CD14-positive monocyte (primary cell): ENCODE data around the gene CEMP1. TPM values are rescaled to one million over a fixed set of nuclear protein-coding genes. Genes with fewer than 3 reads are reported as not detected.

Source experiments
- DNase-seq, 3 donors: peaks; one replicate each; pipeline ENCODE4 v3.0.0-alpha.2; 2011 to 2022
- H2AFZ ChIP-seq: 2 replicates; pipeline ENCODE4 v1.6.0; 2012; ENCODE audit warnings: mild to moderate bottlenecking, low read depth, low read length, inconsistent platforms; ENCODE audit not compliant: insufficient read depth, poor library complexity, severe bottlenecking
- H3K27ac ChIP-seq, 2 donors: 1 replicate in 1 of 2; 2 replicates in 1 of 2; pipeline ENCODE4 v1.5.1; 2012 to 2013; ENCODE audit warnings: low read length in 2 of 2, control low read depth in 1 of 2, inconsistent platforms in 1 of 2, low read depth in 1 of 2, mild to moderate bottlenecking in 1 of 2
- H3K27me3 ChIP-seq, 2 donors: one replicate each; pipeline versions ENCODE4 v1.6.0 to v1.6.1; 2011 to 2013; ENCODE audit warnings: low read length in 2 of 2; ENCODE audit not compliant: control insufficient read depth in 2 of 2, insufficient read depth in 2 of 2
- H3K36me3 ChIP-seq, 2 donors: replicated peaks in 1 of 2; 1 replicate in 1 of 2; 2 replicates in 1 of 2; pipeline versions ENCODE4 v1.5.1 to v1.6.1; 2012 to 2013; ENCODE audit warnings: low read length in 2 of 2, control low read depth in 1 of 2, inconsistent platforms in 1 of 2, mild to moderate bottlenecking in 1 of 2; ENCODE audit not compliant: insufficient read depth in 2 of 2, control insufficient read depth in 1 of 2
- H3K4me1 ChIP-seq, 2 donors: 1 replicate in 1 of 2; 2 replicates in 1 of 2; pipeline versions ENCODE4 v1.5.1 to v1.6.1; 2012 to 2013; ENCODE audit warnings: low read length in 2 of 2, control low read depth in 1 of 2, inconsistent platforms in 1 of 2, mild to moderate bottlenecking in 1 of 2, moderate library complexity in 1 of 2; ENCODE audit not compliant: insufficient read depth in 2 of 2, control insufficient read depth in 1 of 2
- H3K4me2 ChIP-seq: replicated peaks from 2 replicates; pipeline ENCODE3; 2012; ENCODE audit warnings: low read length, moderate library complexity, mild to moderate bottlenecking; ENCODE audit not compliant: poor library complexity, severe bottlenecking; ENCODE audit errors: extremely low read depth
- H3K4me3 ChIP-seq, 3 experiments: fragments of 200-600 bp in 1 of 3; sonication (generic) in 1 of 3; replicated peaks in 1 of 3; 1 replicate in 2 of 3; 2 replicates in 1 of 3; pipeline ENCODE4 v1.5.1; 2011 to 2013; ENCODE audit warnings: low read length in 3 of 3, mild to moderate bottlenecking in 3 of 3, control low read depth in 2 of 3, low read depth in 2 of 3, inconsistent platforms in 1 of 3, moderate library complexity in 1 of 3
- H3K79me2 ChIP-seq: 2 replicates; pipeline ENCODE4 v1.6.0; 2012; ENCODE audit warnings: mild to moderate bottlenecking, control low read depth, inconsistent platforms, low read length, moderate library complexity; ENCODE audit not compliant: insufficient read depth
- H3K9ac ChIP-seq: 2 replicates; pipeline ENCODE4 v1.6.0; 2017; ENCODE audit warnings: low read length, mild to moderate bottlenecking; ENCODE audit not compliant: insufficient read depth, poor library complexity, severe bottlenecking
- H3K9me3 ChIP-seq, 2 donors: replicated peaks in 1 of 2; 1 replicate in 1 of 2; 2 replicates in 1 of 2; pipeline versions ENCODE4 v1.5.1 to v1.6.1; 2012 to 2013; ENCODE audit warnings: low read length in 2 of 2, control low read depth in 1 of 2; ENCODE audit not compliant: control insufficient read depth in 1 of 2, insufficient read depth in 1 of 2
- H4K20me1 ChIP-seq: 2 replicates; pipeline ENCODE4 v1.6.0; 2012; ENCODE audit warnings: mild to moderate bottlenecking, low read length, control low read depth, moderate library complexity; ENCODE audit not compliant: insufficient read depth
- H3K27ac Mint-ChIP-seq, 7 donors: one replicate each; pipeline ENCODE4 v1.8.0; 2020; ENCODE audit warnings: mild to moderate bottlenecking in 7 of 7, mixed read lengths in 7 of 7, moderate library complexity in 6 of 7, inconsistent platforms in 2 of 7
- H3K27me3 Mint-ChIP-seq, 3 donors: one replicate each; pipeline ENCODE4 v1.8.0; 2021 to 2022; ENCODE audit warnings: low read depth in 3 of 3, mild to moderate bottlenecking in 3 of 3, mixed read lengths in 3 of 3, moderate library complexity in 3 of 3, inconsistent platforms in 1 of 3
- H3K36me3 Mint-ChIP-seq, 2 donors: one replicate each; pipeline ENCODE4 v1.8.0; 2020; ENCODE audit warnings: mixed read lengths in 2 of 2, inconsistent platforms in 1 of 2, mild to moderate bottlenecking in 1 of 2
- H3K4me1 Mint-ChIP-seq: one replicate; pipeline ENCODE4 v1.8.0; 2020; ENCODE audit warnings: mild to moderate bottlenecking, mixed read lengths
- H3K4me3 Mint-ChIP-seq, 2 donors: one replicate each; pipeline ENCODE4 v1.8.0; 2020; ENCODE audit warnings: mild to moderate bottlenecking in 2 of 2, mixed read lengths in 2 of 2, moderate library complexity in 1 of 2
- H3K9me3 Mint-ChIP-seq, 7 donors: one replicate each; pipeline ENCODE4 v1.8.0; 2020 to 2022; ENCODE audit warnings: mixed read lengths in 7 of 7, mild to moderate bottlenecking in 6 of 7, moderate library complexity in 6 of 7, inconsistent platforms in 2 of 7
- WGBS: methylation state at CpG from one replicate; pipeline ENCODE4 v1.1.5; 2013; ENCODE audit warnings: missing lambda C conversion rate; ENCODE audit not compliant: insufficient coverage; 5-methylcytosine and 5-hydroxymethylcytosine counted together
- intact Hi-C, 2 donors: fragments of 100-400 bp; cut with micrococcal nuclease; formaldehyde crosslinking; loops; one replicate each; pipeline versions ENCODE4 v1.15.0 to v1.15.1; 2023
- polyA plus RNA-seq, 3 donors: library from polyadenylated mRNA; depleted of rRNA in 1 of 3; unstranded in 2 of 3; stranded (reverse) in 1 of 3; fragments of 300-500 nt in 2 of 3; fragments of >200 nt in 1 of 3; fragmentation: Illumina TruSeq in 2 of 3; gene quantifications; 1 replicate in 2 of 3; 2 replicates in 1 of 3; pipeline ENCODE4 v1.2.3, GENCODE V29; 2012 to 2021
- TF ChIP-seq, protein P1 (sequence below): fragments of 200-600 bp; IDR thresholded peaks from one replicate; pipeline ENCODE4 v1.8.0; 2022; ENCODE audit warnings: antibody characterized with exemption, mild to moderate bottlenecking

Gene CEMP1
- polyA plus RNA-seq, 3 donors, result 0.12 to 0.56 TPM; not detected in 1

DNA sequence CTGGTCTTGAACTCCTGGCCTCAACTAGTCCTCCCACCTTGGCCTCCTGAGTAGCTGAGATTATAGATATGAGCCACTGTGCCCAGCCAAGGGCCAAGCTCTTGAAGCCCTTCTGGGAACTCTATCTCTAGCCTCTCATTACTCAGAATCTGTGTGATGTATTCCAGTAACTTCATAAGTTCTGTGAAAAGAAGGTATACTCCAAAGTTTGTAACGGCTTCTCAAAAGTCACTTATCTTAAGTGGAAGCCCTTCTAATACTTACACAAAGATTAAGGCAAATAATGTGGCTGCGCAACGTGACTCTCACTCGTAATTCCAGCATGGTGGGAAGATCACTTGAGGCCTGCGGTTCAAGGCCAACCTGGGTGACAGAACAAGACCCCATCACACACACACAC is 36.6 kb downstream of the CEMP1 start:
- H3K36me3 Mint-ChIP-seq, result peaks cover 31 to 45% of the 10 kb centered on the region in 2 donors
- no peaks in the 10 kb centered on the region for H3K27me3 ChIP-seq
- peaks cover 22% of the 10 kb centered on the region for H3K79me2 ChIP-seq
- intact Hi-C loops, result no loop called here
- DNase-seq, result no peak
- H4K20me1 ChIP-seq, result no peaks in the 10 kb centered on the region
- no peaks in the 10 kb centered on the region for H3K9me3 ChIP-seq
- no peak overlapping the region for H3K4me2 ChIP-seq
- H3K4me3 ChIP-seq, result no peak overlapping the region
- TF ChIP-seq, protein P1, sequence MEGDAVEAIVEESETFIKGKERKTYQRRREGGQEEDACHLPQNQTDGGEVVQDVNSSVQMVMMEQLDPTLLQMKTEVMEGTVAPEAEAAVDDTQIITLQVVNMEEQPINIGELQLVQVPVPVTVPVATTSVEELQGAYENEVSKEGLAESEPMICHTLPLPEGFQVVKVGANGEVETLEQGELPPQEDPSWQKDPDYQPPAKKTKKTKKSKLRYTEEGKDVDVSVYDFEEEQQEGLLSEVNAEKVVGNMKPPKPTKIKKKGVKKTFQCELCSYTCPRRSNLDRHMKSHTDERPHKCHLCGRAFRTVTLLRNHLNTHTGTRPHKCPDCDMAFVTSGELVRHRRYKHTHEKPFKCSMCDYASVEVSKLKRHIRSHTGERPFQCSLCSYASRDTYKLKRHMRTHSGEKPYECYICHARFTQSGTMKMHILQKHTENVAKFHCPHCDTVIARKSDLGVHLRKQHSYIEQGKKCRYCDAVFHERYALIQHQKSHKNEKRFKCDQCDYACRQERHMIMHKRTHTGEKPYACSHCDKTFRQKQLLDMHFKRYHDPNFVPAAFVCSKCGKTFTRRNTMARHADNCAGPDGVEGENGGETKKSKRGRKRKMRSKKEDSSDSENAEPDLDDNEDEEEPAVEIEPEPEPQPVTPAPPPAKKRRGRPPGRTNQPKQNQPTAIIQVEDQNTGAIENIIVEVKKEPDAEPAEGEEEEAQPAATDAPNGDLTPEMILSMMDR, result no peak
- H3K4me1 Mint-ChIP-seq, result peaks cover 4% of the 10 kb centered on the region
- H3K27ac Mint-ChIP-seq, result peak overlapping the region in 5 of 7 donors; percentile 46 to 76 (median 64)
- H2AFZ ChIP-seq, result peak overlapping the region; percentile 11
- WGBS, result no CpG with 5 or more reads among the region's 5 CpGs
- H3K4me1 ChIP-seq, result peaks cover 5 to 7% of the 10 kb centered on the region in 2 donors
- H3K27ac ChIP-seq, result peak overlapping the region; percentile 13 to 60
- no peak overlapping the region for H3K9ac ChIP-seq
- H3K4me3 Mint-ChIP-seq, result no peak overlapping the region
- peaks cover 23 to 44% of the 10 kb centered on the region in 2 donors for H3K36me3 ChIP-seq
- H3K27me3 Mint-ChIP-seq, result no peaks in the 10 kb centered on the region
- peaks cover 0 to 5% (median 2%) of the 10 kb centered on the region in 7 donors for H3K9me3 Mint-ChIP-seq

DNA sequence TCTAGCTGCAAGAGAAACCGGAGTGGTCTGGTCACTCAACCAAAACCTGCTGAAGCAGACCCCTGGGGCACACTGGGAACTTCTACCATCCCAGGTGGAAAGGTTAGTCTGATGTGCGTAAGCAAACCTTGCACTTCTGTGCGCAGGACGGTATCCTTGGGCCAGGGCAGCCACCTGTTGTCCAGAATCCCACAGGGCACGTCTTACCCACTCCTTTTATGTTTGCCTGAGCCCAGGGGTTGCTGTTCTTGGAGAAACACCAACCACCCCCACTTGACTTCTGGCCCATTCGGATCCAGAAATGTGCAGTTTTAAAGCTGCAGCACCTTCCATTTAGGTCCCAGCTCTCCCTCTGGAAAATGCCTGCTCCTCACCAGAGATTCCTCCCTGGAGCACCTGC is 37.6 kb downstream of the CEMP1 start:
- Histone ChIP-seq H3K36me3 (peaks cover 20 to 39% of the 10 kb centered on the region in 2 donors), H3K9me3 (no peaks in the 10 kb centered on the region), H3K27me3 (no peaks in the 10 kb centered on the region), H4K20me1 (no peaks in the 10 kb centered on the region), H3K27ac (peak overlapping the region in 1 of 2 donors; percentile 18), H3K4me1 (peaks cover 5 to 8% of the 10 kb centered on the region in 2 donors), H3K79me2 (peaks cover 25% of the 10 kb centered on the region), H3K9ac (no peak overlapping the region), H2AFZ (no peak overlapping the region), H3K4me3 (no peak overlapping the region), H3K4me2 (no peak overlapping the region)
- Mint-ChIP-seq H3K4me1 (peaks cover 4% of the 10 kb centered on the region), H3K27ac (peak overlapping the region in 1 of 7 donors; percentile 46), H3K36me3 (peaks cover 32 to 37% of the 10 kb centered on the region in 2 donors), H3K27me3 (no peaks in the 10 kb centered on the region), H3K9me3 (peaks cover 0 to 5% (median 2%) of the 10 kb centered on the region in 7 donors), H3K4me3 (no peak overlapping the region)
- intact Hi-C loops, result no loop called here
- no peak for DNase-seq
- WGBS, result 99% methylated on average over 6 of the region's 6 CpGs
- TF ChIP-seq, protein P1, result no peak
